Testis (tissue), 2 donors: ENCODE data around the gene MACROD2.

ENCODE experiments used
- CTCF ChIP-seq, 3 experiments: fragments of 450-650 bp in 2 of 3; fragments of 200-600 bp in 1 of 3; sonication (generic) in 1 of 3; IDR thresholded peaks; one replicate each; pipeline ENCODE4 v1.5.1; 2016 to 2019; ENCODE audit warnings: antibody characterized with exemption in 3 of 3, mild to moderate bottlenecking in 2 of 3, moderate library complexity in 1 of 3
- POLR2A ChIP-seq: fragments of 450-650 bp; IDR thresholded peaks from one replicate; pipeline ENCODE4 v1.6.1; 2017; ENCODE audit warnings: antibody characterized with exemption, mild to moderate bottlenecking, moderate library complexity

- TF ChIP-seq CTCF (IDR thresholded peaks at IDR 0.05): no peak
- TF ChIP-seq POLR2A: no peak
These were observed 17.4 kb downstream of the MACROD2 start for GRCh38 chr20:14012671-14013070.
